NCI-H526 (cell line): ENCODE measurements around the gene QSOX1.
A peak's percentile ranks its signal among the peaks of the same experiment; 100 is the strongest.

Experiments used
- DNase-seq, 2 experiments: peaks; one replicate each; lab custom pipeline; 2025; lab: John Stamatoyannopoulos, UW

QSOX1 gene

DNA sequence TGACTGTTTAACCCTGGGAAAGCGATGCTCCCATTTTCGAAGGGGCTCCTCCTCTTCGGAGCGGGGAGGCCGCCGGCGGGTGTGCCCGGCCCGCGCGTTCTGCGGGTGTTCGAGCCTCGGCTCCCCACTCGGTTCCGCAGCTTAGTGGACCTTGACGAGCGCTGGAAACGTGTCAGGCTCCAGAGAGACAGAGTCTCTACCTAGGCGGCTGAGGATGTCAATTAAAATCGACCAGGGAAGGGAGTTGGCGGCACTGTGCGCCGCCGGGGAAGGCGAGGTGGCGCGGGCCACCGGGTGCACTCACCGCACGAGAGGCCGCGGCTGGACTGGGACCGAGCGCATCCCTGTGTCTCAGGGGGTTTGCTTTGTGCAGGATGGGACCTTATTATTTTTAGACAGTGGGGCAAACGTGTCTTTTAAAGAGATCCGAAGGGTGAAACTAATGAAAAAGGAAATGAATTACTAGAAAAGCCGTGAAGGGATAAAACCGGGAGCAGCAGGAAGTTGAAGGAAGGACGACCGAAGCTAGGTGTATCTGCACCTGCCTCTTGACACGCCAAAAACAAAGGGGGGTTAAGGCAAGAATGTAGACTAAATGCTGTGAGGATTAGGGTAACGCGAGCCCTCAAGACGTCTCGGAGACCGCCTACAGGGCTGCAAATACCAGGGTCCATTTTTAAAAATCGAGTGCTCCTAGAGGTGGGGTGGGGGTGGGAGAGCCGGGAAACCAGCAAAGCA is 81.0 kb downstream of the QSOX1 start:
- peak in 1 of 2 experiments; percentile 75 for DNase-seq

DNA sequence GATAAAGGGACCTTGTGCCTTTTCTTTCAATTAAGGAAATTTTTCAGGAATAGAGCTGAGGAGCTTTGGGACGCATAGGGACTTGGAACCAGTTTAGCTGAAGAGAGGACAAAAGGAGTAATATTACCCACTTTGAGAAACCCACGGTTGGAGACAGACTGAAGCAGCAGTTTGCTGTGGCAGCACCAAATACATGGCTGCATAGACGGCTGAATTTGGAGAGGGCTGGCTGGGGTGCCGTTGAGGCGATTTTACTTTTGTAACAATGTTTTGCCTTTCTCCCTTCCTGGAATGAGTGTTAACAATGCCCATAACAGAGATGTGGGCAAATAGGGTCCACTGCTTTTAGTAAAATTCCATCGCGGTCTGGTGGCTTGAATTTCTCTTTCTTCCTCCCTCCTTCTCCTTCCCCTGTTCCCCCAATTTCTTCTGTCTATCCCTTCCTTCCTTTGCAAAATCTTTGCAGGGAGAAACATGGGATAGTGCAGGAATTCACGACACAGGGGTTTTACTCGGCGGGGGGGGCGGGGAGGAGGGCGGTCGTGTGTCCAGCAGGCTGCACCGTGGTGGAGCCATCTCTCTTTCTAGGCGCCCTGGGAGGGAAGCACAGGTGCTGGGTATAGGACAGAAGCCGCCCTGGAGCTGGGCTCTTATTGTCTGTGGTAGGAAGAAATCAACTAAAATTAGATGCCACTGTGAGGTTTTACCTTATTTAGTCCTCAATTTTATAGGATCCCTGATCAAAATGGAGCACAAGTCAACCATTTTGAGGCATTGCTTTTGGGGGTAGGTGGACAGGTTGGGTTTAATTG is 82.2 kb downstream of the QSOX1 start:
- peak in 1 of 2 experiments; percentile 44 for DNase-seq

DNA sequence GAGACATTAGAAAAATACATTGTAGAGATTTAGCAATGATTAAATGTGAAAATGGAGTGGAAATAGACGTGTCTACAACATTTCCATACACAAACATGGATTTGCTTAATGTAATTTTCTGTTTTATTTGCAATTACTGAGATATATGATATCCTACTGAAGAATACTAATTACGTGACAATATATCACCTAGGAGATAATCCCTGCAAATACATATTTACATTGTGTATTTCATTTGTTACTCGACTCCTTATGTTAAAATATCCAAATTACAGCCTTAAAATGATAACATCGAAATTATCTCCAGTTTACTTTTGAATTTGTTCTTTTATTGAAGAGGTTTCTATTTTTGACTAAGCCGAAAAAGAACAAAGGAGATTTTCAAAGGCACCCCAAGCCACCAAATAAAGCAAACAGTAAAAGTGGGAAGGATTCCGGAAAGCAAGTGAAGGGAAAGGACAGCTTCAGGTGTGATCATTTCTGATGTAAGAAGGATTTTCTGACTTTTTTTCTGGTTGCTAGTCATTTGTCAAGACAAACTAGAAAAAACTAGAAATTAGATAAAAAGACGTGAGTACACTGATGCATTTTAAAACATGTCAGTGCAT is 83.3 kb downstream of the QSOX1 start:
- DNase-seq: peak; percentile 39 to 53

DNA sequence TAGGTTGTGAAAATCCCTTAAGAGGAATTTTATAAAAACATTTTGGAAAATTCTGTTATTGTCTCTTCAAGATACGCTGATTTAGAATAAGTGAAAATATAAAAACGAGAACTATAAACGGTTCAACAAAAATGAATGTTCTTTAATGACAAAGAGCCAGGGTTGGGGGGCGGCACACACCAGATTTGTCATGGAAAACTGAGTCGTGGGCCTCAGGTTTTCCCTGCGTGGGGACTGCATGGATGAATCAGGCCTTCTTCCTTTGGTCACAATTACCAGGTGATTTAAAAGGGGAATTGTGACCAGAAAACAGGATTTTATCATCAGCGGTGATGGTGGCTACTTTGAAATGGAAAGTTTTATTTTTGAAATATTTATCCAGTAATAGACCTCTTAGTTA is 84.0 kb downstream of the QSOX1 start:
- DNase-seq: no peak

DNA sequence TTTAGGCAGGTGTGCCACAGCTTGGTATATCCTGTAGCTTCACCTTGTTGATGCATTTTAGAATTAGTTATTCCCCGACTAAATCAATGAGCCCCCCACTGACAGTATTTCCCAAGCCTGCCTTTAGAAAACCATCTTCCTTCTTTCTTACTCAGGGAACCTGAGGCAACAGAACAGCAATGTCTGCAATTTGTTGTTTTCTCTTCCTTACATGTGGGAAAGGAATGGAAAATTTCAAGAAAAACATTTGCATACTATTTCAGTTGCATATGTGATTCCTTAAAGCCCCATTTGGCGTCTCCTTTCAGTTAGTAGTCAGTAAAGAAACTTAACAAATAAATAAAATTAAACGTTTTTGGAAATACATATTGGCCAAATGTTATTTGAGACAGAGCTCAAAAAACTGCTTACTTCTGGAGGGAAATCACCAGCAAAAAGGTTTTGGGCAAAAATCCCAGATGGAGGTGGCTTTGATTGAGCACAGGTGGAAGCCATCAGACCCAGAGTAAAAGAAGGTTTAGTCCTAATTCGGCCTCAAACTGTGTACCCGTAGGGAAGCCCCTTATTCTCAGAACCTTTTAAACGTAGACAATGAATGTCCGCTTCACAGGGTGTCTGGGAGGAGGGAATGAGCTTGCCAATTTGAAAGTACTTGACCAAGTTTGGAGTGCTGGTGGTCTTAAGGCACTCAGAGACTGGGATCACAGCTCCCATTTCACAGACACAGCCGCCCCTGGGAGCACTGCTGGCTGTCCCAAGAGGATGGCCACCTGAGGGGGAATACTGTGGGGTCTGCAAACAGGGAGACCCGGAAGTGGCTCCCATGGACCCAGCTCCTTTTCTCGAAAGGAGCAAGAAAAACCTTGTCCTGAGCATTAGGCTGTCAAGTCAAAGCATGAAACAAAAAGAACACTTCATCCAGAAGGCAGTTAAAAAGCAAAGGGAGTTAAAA is 84.8 kb downstream of the QSOX1 start:
- no peak for DNase-seq

DNA sequence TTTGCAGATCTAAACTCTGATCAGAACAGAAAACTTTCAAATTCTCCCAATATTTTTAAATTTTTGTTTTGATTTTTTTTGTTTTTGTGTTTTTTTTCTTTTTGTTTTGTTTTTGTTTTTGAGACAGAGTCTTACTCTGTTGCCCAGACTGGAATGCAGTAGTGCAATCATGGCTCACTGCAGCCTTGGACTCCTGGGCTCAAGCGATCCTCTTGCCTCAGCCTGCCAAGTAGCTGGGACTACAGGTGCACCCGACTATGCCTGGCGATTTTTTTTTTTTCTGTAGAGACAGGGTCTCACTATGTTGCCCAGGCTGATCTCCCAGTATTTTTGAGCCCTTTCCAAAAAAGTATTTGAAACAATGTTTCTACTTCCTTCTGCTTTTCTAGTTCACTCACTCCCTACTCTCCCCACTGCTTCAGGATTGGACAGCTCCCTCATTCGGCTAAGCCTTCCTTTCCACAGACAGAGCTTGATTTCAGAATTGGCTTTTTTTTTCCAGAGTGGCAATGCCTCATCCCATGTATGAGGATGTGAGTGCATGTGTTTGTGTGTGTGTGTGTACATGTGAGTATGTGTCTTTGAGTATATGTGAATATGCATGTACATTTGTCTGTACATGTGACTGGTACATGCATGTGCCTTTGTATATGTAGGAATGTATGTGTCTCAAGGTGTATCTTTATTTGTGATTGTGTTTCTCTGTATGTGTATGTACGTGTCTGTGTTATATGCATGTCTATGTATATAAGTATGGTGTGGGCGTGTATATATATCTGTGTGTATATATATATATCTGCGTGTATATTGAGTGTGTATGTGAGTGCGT is 87.3 kb downstream of the QSOX1 start:
- no peak for DNase-seq

DNA sequence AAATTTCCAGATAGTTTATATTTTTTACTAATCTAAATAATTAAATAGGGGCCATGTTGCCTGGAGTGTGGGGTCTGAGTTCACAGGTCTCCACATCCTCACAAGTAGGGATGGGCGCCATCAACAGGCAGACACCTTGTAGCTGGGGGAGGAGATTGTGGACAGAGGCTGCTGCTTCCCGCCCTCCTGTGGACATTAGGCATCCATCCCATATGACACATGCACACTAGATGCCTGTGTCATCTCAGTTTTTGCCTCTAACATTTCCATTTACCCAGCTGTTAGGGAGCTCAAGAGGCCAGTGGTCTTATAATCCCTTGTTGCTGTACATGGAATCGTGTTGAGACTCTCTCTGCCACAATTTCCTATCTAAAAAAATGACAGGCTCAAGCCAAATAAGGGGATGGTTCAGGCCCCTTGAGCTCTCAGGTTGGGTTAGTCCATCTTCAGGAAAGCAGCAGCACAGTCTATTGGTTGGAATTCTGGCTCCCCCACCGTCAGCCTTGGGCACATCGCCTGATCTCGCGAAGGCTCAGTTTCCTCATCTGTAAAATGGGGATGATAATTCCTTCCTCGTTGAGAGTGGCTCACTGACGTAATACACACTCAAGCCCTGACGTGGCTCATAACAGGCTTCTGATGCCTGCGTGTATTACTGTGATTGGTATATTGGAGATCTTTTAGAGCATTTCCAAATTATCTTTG is 89.0 kb downstream of the QSOX1 start:
- peak in 1 of 2 experiments; percentile 33 for DNase-seq

DNA sequence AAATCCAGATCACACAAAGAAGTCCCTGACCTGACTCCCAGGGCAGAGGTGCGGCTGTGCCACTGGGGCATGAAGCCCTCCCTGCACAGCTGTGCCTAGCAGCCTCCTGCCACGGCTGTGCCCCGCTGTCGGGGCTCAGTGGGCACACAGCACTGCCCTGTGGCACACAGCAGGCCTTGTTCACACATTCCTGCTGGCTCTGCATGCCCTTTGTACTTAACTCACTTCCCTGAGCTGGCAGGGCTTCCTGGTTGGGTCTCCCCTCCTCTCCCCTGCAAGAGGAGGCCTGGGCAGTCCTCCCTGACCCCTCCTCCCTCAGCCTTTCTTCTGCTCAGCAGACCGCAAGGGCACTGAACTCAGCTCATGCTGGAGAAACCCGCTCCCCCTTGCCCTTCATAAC is 90.2 kb downstream of the QSOX1 start:
- peak in 1 of 2 experiments; percentile 53 for DNase-seq

DNA sequence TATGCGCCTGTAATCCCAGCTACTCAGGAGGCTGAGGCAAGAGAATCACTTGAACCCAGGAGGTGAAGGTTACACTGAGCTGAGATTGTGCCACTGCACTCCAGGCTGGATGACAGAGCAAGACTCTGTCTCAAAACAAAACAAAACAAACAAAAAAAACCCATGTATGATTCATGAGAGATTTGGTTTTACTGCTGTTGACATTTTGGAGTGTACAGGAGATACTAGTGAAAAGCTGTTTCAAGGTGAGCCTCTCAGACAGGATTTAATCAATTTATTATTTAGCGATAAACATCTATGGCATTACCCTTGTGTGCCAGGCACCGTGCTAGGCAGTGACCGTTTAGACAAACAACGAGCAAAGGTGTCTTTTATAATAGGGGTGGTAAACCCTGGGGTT is 91.9 kb downstream of the QSOX1 start:
- DNase-seq: no peak

DNA sequence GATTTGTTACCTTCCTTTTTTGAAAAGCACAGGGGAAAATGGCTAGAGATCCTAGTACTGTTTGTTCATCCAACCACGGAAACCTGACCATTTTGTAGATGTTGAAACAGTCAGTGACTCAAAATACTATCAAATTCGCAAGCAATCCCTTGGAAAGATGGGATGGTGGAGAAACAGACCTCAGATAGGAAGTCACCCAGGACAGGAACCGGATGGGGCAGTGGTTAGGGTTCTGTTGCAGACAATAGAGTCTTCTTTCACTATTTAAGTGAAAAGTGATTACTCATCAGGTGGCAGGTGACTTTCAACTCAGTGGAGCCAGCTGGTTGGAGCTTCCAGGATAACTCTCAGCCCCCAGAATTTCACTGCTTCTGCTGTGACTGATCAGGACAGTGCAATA is 92.4 kb downstream of the QSOX1 start:
- no peak for DNase-seq

DNA sequence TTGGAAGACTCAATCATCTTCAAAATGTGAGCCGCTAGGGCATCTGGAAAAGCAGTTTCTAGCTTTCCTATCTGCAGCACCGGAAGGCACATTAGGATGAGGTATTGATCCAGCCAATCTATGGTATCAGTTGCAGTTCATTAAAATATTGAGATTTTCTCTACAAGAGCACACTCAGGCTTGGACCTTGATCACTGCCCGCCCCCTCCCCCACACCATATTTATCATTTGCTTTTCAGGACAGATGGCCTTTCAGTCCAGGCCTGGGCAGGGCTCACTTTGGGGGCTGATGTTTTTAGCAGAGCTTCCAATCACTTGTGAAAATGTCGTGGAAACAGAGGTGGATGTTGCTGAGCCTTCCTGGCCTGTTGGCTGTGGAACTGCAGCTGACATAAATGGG is 92.9 kb downstream of the QSOX1 start:
- no peak for DNase-seq

DNA sequence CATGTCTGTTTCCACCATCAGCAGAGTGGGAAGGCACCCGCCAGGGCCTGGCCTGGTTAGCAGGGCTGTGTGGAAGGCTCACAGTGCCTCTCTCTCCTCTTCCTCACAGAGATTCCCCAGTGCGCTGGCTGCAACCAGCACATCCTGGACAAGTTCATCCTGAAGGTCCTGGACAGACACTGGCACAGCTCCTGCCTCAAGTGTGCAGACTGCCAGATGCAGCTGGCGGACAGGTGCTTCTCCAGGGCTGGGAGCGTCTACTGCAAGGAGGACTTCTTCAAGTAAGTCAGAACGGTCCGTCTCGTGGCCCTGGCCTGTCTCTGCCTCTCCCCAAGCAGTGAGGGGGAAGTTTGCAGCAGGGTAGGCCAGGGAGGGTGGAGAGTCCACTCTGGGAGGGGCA is 93.5 kb downstream of the QSOX1 start:
- DNase-seq: no peak

DNA sequence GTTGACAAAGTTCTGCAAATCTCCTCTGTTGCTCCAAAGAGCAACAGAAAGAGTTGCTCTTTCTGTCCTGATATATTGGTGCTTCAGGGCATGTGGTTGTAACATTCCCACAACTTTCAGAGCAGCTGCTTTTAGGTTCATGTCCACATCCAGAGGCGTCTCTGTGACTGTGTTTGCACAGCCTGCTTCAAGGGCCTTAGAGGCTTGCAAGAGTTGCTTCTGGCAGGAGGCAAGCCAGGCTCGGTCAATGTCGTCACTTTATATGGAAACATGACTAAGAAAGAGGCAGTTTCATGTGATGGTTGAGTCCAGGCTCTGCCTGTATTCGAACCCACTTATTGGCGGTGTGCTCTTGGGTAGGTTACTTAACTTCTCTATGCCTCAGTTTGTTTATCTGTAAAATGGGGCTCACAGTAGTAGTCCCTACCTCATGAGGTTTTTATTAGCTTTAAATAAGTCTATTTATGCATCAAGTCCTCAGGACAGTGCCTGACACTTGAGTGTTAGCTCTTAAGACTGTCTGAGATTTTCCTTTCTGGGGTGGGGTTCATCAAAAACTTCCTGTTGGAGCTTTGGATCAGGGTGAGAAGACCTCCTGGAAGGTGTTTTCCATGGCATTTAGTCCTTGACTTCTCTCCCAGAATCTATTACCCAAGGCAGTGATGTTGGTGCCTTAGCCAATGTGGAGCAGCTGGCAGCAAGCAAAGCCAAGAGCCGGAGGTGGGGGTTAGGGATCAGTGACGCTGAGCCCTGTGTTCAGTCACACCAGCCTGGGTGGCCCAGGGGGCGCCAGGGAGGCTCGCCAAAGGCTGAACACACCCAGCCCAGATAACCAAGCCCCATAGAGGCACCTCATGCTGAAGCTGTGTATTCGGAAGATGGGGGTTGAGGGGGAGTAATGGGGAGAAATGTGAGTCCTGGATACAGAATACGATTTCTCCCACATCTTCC is 94.3 kb downstream of the QSOX1 start:
- DNase-seq: peak in 1 of 2 experiments; percentile 79

DNA sequence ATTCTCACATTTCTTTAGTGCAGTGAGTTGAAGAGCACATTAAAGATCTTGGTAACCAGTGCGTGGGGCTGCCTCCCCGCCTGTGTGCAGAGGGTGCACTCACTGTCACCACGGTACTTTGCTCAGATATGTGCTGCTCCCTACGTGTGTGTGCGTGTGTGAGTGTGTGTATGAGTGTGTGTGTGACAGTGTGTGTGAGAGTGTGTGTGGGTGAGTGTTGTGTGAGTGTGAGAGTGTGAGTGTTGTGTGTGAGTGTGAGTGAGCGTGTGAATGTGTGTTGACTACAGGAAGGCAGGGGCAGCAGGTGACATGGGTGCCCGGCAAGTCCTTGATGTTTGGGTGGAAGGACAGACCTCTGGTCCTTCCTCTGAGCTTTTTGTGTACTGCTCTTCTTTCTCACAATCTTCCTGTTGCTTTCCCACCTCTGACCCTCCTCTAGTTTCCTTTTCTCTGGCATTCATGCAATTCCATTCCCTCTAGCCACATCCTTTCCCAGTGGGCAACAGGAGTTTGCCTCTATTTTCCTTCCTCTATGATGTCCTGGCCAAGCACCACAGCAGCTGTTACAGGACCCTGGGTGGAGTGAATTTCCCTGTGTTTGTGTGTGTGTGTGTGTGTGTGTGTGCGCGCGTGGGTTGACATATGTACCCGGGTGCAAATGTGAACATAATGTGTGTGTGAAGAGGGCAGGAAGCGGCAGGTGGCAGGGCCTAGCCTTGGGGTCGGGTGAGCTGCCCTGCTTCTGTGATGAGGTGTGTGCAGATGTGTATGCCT is 95.2 kb downstream of the QSOX1 start:
- no peak for DNase-seq

DNA sequence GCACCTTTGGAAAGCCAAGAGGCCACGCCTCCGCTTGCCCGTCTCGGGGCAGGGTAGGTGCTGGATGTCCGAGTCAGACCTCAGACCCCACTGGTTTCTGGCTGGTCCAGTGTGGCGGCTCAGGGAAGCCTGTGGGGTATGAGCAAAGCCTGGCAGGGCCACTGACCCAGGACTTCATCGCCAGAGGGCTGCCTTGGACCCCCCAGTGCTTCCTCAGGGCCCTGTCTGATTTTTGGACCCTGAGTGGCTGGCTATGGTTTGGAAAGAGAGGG is 95.8 kb downstream of the QSOX1 start:
- DNase-seq: no peak

DNA sequence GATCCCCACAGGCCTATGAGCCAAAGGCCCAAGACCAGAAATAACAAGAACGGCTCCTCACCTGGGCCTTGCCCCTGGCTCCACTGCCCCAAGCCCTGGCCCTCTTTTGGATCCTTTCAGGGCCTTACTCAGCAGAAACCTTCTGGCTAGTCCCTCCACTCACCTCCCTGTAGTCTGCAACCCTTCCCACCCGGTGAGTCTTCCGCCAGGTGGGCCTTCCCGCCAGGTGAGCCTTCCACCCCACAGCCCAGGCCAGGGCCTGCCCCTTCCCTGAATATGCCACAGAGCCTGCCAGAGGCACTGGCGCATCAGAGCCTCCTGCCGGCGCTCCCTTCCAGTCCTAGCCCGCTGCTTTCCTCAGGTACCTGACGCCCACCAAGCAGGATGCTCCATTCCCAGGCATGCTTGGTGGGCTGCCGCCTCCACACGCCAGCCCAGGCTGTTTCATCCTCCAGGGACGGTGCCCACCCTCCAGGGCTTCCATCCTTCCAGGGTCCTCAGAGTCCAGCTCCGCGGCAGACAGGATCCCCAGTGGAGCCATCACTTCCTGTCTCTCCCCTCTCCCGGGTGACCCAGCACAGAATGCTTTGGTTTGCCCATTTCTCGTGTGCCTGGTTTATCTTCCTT is 96.3 kb downstream of the QSOX1 start:
- DNase-seq: no peak

DNA sequence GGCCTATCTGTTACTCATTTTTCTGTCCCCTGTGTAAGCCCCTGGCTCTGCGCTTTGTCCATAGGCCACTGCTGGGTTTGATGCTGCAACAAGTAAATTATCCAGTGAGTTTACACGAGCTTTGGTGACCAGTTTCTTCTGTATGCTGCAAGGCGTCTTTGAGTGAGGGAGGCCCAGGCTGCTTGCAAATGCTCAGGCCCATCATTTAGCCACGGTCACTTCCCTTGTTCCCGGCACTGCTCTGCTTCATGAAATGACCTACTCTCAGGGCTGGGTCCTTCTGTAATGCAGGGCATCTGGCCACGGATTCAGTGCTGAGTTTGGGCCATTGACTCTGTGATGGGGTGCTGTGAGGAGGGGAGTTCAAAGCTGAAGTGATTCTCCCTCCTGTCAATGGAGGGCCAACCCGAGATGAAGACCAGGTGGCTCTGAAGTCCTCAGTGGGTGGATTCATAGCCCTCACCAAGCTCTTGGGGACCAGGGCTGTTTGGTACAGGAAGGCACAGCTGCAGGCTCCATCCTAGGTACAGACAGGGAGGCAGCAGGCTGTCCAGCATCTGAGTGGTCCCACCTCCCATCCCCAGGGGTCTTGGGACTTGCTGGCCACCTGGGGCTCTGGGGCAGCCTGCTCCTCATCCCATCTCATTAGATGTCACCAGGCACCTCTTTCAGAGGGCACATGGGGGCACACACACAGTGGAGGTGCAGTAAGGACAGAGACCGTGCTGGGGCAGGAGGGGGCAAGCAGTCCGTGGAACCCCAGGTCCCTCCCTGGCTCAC is 97.0 kb downstream of the QSOX1 start:
- no peak for DNase-seq
